GM19240 (cell line): ENCODE data around the gene RNF44.

ENCODE experiments used
- DNase-seq: peaks from one replicate; pipeline ENCODE4 v3.0.0; 2011; ENCODE audit warnings: low spot score; ENCODE audit not compliant: insufficient read length

The RNF44 gene

GRCh38 chr5:176535664-176536131, 1.5 kb downstream of the RNF44 start:
- DNase-seq = no peak

- DNase-seq = no peak
These were observed 2.0 kb downstream of the RNF44 start for GRCh38 chr5:176535101-176535663.

GRCh38 chr5:176534640-176535039, 2.6 kb downstream of the RNF44 start:
- DNase-seq = no peak

- DNase-seq = no peak
These were observed 3.1 kb downstream of the RNF44 start for GRCh38 chr5:176533894-176534611.

- DNase-seq = no peak
These were observed 3.8 kb downstream of the RNF44 start for GRCh38 chr5:176533390-176533789.

- DNase-seq = no peak
These were observed 4.4 kb downstream of the RNF44 start for GRCh38 chr5:176532795-176533194.

GRCh38 chr5:176531902-176532493, 5.2 kb downstream of the RNF44 start:
- DNase-seq = no peak

- DNase-seq = no peak
These were observed 6.0 kb downstream of the RNF44 start for GRCh38 chr5:176530983-176531901.

GRCh38 chr5:176530393-176530982, 6.7 kb downstream of the RNF44 start:
- DNase-seq = no peak

GRCh38 chr5:176529741-176530141, 7.5 kb downstream of the RNF44 start:
- DNase-seq = no peak

- no peak for DNase-seq
These were observed 8.0 kb downstream of the RNF44 start for GRCh38 chr5:176529116-176529740.

GRCh38 chr5:176528761-176529115, 8.5 kb downstream of the RNF44 start:
- DNase-seq = no peak

- DNase-seq = no peak
These were observed 8.9 kb downstream of the RNF44 start for GRCh38 chr5:176528301-176528700.

- no peak for DNase-seq
These were observed 9.7 kb downstream of the RNF44 start for GRCh38 chr5:176527246-176528222.

GRCh38 chr5:176526462-176526861, 10.7 kb downstream of the RNF44 start:
- DNase-seq = no peak

- no peak for DNase-seq
These were observed 11.5 kb downstream of the RNF44 start for GRCh38 chr5:176525677-176526076.

GRCh38 chr5:176524987-176525386, 12.2 kb downstream of the RNF44 start:
- DNase-seq = no peak

- no peak for DNase-seq
These were observed 13.1 kb downstream of the RNF44 start for GRCh38 chr5:176524138-176524537.

GRCh38 chr5:176521699-176522263, 15.4 kb downstream of the RNF44 start:
- DNase-seq = no peak
